Measurements from ENCODE around the gene SORBS2.

The SORBS2 gene

DNA sequence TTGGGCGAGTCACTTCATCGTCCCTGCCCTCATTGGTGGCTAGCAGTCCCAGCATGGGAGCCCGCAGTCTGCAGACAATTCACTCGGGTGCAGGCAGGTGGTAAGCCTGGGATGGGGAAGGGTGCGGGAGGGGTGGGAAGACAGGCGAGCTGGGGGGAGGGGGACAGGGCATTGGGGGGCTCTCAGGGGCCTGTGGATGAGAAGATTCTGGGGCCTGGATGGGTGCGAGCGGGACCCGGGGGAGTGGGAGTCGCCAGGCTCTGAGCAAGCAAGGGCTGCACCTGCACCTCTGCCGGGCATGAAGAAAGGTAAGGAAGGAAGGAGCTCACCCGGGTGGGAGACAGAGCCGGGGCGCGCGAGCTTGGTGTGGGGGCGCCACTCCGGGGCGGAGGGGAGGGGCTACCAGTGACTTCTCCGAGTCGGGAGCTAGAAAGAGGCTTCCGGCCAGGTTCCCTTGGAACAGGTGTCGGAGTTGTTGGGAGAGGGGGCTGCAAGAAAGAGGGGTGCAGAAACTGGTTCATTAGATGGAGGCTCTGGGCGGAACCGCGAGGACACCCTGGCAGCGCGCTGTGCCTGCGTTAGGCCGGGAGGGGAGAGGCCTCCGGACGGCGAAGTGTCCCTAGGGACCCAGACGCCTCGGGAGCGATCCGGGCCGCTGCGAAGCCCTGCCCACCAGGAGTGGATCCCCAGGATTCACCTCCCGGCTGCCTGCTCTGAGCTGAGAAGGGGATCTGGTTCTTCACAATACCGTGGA is 173.3 kb downstream of the SORBS2 start:
- H3K4me3 ChIP-seq (ENCODE audit: low read depth, low read length) = no peak overlapping the region
- TF ChIP-seq, protein P1, sequence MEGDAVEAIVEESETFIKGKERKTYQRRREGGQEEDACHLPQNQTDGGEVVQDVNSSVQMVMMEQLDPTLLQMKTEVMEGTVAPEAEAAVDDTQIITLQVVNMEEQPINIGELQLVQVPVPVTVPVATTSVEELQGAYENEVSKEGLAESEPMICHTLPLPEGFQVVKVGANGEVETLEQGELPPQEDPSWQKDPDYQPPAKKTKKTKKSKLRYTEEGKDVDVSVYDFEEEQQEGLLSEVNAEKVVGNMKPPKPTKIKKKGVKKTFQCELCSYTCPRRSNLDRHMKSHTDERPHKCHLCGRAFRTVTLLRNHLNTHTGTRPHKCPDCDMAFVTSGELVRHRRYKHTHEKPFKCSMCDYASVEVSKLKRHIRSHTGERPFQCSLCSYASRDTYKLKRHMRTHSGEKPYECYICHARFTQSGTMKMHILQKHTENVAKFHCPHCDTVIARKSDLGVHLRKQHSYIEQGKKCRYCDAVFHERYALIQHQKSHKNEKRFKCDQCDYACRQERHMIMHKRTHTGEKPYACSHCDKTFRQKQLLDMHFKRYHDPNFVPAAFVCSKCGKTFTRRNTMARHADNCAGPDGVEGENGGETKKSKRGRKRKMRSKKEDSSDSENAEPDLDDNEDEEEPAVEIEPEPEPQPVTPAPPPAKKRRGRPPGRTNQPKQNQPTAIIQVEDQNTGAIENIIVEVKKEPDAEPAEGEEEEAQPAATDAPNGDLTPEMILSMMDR (IDR thresholded peaks at IDR 0.05; ENCODE audit: low read depth, low read length, missing control alignments) = no peak
- DNase-seq (ENCODE audit: low read depth) = no peak

DNA sequence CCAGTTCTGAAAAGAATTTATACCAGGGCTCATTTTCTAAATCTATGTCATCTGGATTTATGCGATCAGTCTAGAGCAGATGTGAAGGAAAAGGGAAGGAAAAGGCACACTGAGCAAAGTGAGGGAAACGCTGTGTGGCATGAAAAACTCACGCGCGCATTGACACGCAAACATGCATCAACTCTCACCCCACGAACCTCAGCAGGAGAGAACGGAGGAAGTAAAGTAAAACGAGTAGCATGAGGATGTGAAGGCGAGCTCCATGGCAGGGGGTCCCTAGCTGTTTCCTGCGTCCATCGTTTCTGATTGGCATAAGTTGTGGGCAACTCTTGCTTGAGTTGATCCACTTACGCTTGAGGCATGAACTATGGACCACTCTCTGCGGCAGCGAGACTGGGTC is 173.9 kb downstream of the SORBS2 start:
- TF ChIP-seq, protein P1 (IDR thresholded peaks at IDR 0.05; ENCODE audit: low read depth, low read length, missing control alignments) = no peak
- H3K4me3 ChIP-seq (ENCODE audit: low read depth, low read length) = no peak overlapping the region
- DNase-seq (ENCODE audit: low read depth) = no peak

DNA sequence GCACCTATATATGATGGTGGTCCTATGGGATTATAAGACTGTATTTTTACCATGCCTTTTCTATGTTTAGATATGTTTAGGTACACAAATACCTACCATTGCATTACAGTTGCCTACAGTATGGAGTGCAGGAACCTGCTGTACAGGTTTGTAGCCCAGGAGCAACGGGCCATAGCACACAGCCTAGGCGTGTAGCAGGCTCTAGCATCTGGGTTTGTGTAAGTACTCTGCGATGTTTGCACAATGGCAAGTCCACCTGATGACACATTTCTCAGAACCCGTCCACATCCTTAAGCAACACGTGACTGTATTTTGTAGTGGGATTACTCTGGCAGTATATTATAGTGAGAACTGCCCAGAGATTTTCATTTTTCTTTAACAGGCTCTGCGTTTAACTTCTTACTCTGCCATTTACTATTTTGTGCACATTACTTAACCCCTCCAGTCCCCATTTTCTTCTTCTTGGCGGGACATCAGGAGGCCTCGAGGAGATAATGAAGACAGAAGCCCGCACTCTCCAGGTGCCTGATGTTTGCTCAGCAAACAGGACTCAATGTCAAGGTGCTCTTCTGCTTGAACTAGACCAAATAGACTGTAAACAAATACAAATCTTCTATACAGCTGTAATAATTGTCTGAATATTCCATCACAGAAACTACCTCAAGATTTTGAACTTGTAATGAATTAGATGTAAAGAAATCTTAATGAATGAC is 174.7 kb downstream of the SORBS2 start:
- DNase-seq (ENCODE audit: low read depth) = no peak
- TF ChIP-seq, protein P1 (IDR thresholded peaks at IDR 0.05; ENCODE audit: low read depth, low read length, missing control alignments) = no peak
- H3K4me3 ChIP-seq (ENCODE audit: low read depth, low read length) = no peak overlapping the region

DNA sequence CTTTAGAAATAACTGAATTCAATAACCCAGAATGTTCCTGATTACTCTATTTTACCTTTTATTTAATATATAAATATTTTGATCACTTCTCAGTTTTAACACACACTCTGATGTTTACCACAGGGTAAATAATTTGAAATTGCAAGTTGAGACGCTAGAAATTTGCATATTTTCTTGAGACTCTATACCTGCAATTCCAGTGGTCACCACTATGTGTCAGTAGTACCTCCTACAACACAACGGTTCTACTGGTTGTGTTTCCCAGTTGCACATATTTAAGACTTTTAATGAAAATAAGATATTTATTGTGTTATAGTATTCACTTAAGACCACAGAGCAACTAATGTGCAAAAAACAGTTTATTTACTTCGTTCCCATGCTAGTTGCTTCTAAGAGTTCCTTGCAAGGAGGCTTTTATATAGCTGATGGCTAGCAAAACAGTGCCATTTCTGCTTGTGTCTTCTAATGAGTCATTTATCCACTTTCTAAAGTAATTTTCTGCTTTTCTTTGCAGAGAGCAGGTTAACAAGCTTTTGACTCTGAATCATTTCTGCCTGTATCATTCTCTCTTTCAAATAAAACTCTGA is 177.8 kb downstream of the SORBS2 start:
- H3K4me3 ChIP-seq (ENCODE audit: low read depth, low read length) = no peak overlapping the region
- TF ChIP-seq, protein P1 (IDR thresholded peaks at IDR 0.05; ENCODE audit: low read depth, low read length, missing control alignments) = peak; percentile 56
- no peak for DNase-seq (ENCODE audit: low read depth)

DNA sequence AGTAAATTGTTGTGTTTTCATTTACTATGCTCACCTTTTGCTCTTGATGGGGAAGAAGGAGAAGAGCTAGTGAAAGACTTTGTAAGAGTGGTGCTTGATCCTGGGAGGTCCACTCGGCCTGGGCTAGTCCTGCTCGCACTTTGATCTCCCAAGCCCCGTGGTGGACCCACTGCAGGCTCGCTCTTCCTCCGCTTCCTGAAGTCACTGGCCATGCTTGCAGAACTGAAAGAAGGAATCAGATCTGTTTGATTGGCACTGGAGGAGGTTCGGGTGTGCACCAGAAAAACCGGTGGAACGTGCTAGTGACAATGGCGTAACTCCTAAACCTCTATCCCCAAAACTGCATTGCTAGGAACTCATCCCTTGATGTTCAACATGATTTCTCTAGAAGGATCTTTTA is 185.2 kb downstream of the SORBS2 start:
- TF ChIP-seq, protein P1 (IDR thresholded peaks at IDR 0.05; ENCODE audit: low read depth, low read length, missing control alignments) = no peak
- no peak for DNase-seq (ENCODE audit: low read depth)

DNA sequence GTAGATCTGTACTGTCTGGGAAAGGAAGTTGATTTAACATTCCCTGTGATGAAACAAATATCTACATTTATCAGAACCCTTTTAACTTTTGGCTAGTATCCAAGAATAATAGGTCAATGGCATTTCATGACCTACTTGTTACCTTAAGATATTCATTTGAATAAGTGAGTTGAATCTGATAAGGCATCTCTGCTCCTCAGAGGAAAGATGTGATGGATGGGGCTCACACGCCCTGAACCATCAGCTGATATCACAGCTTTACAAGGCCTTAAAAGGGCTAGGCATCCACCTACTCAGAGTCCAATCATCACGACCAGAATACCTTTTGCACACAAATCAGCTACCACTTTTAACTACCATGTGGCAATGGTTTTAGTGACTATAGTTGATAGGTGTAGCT is 186.5 kb downstream of the SORBS2 start:
- no peak overlapping the region for H3K4me3 ChIP-seq (ENCODE audit: low read depth, low read length)
- TF ChIP-seq, protein P1 (IDR thresholded peaks at IDR 0.05; ENCODE audit: low read depth, low read length, missing control alignments) = no peak
- no peak for DNase-seq (ENCODE audit: low read depth)

More for the DNA sequence above, 185.2 kb downstream of the SORBS2 start:
- no peak overlapping the region for H3K4me3 ChIP-seq (ENCODE audit: low read depth, low read length)
